ENCODE results near the gene PALM. TPM values are rescaled to one million over a fixed set of nuclear protein-coding genes. Genes with fewer than 3 reads are reported as not detected.

Gene PALM
- total and polyA plus RNA-seq, 2 experiments from 2014 or later: 23.0 to 105 TPM

- H3K4me1 ChIP-seq (ENCODE audit: low read depth): no peaks in the 10 kb centered on the region
- DNase-seq (ENCODE audit: low read depth in 1 of 2, low spot score in 1 of 2): no peak
Observed at GRCh38 chr19:763869-764268, 55.1 kb downstream of the PALM start.

GRCh38 chr19:764301-764700 is 55.6 kb downstream of the PALM start:
- Histone ChIP-seq H3K4me3 (no peak overlapping the region), H3K27ac (no peak overlapping the region), H3K27me3 (no peaks in the 10 kb centered on the region), H3K9me3 (ENCODE audit: low read depth) (no peaks in the 10 kb centered on the region), H3K36me3 (no peaks in the 10 kb centered on the region), H3K4me1 (ENCODE audit: low read depth) (no peaks in the 10 kb centered on the region)
- no peak for DNase-seq (ENCODE audit: low read depth in 1 of 2, low spot score in 1 of 2)
- TF ChIP-seq CTCF (IDR thresholded peaks at IDR 0.05; ENCODE audit: low read depth, low read length): no peak

More at GRCh38 chr19:763869-764268, 55.1 kb downstream of the PALM start:
- Histone ChIP-seq H3K36me3 (no peaks in the 10 kb centered on the region), H3K27me3 (no peaks in the 10 kb centered on the region), H3K9me3 (ENCODE audit: low read depth) (no peaks in the 10 kb centered on the region), H3K27ac (no peak overlapping the region), H3K4me3 (no peak overlapping the region)
- no peak for TF ChIP-seq CTCF (IDR thresholded peaks at IDR 0.05; ENCODE audit: low read depth, low read length)

- DNase-seq (ENCODE audit: low read depth in 1 of 2, low spot score in 1 of 2): no peak
- no peak for TF ChIP-seq CTCF (IDR thresholded peaks at IDR 0.05; ENCODE audit: low read depth, low read length)
- Histone ChIP-seq H3K27me3 (no peaks in the 10 kb centered on the region), H3K4me1 (ENCODE audit: low read depth) (no peaks in the 10 kb centered on the region), H3K9me3 (ENCODE audit: low read depth) (no peaks in the 10 kb centered on the region), H3K27ac (no peak overlapping the region), H3K4me3 (no peak overlapping the region), H3K36me3 (no peaks in the 10 kb centered on the region)
Observed at GRCh38 chr19:765179-765738, 56.5 kb downstream of the PALM start.

GRCh38 chr19:768424-768823 is 59.7 kb downstream of the PALM start:
- TF ChIP-seq CTCF (IDR thresholded peaks at IDR 0.05; ENCODE audit: low read depth, low read length): no peak

GRCh38 chr19:769616-770015 is 60.9 kb downstream of the PALM start:
- no peak for DNase-seq (ENCODE audit: low read depth in 1 of 2, low spot score in 1 of 2)
- Histone ChIP-seq H3K36me3 (no peaks in the 10 kb centered on the region), H3K9me3 (ENCODE audit: low read depth) (no peaks in the 10 kb centered on the region), H3K4me1 (ENCODE audit: low read depth) (no peaks in the 10 kb centered on the region), H3K27me3 (no peaks in the 10 kb centered on the region), H3K4me3 (no peak overlapping the region), H3K27ac (no peak overlapping the region)
- no peak for TF ChIP-seq CTCF (IDR thresholded peaks at IDR 0.05; ENCODE audit: low read depth, low read length)

More at GRCh38 chr19:768424-768823, 59.7 kb downstream of the PALM start:
- peak; percentile 30 to 90 for DNase-seq (ENCODE audit: low read depth in 1 of 2, low spot score in 1 of 2)
- Histone ChIP-seq H3K36me3 (no peaks in the 10 kb centered on the region), H3K27ac (peak overlapping the region; percentile 13), H3K4me1 (ENCODE audit: low read depth) (no peaks in the 10 kb centered on the region), H3K27me3 (no peaks in the 10 kb centered on the region), H3K4me3 (no peak overlapping the region), H3K9me3 (ENCODE audit: low read depth) (no peaks in the 10 kb centered on the region)
